WTC11 (cell line): ENCODE results near the gene DNAJC21. TPM values are rescaled to one million over a fixed set of nuclear protein-coding genes. Genes with fewer than 3 reads are reported as not detected.
"Not testable (repeated sequence)": the region's sequence is repeated elsewhere in the genome, so short reads cannot be mapped to it uniquely, and the experiment has no call there.

Experiments used
- ATAC-seq: fragments of 200-7000 bp; cut with Tn5 transposase; 2 replicates; pipeline ENCODE4 v1.10.0; 2021; ENCODE audit warnings: mild to moderate bottlenecking, moderate library complexity
- CTCF ChIA-PET: fragments of 300-600 bp; sonication (Branson Sonifier 250); formaldehyde crosslinking; loops from one replicate; lab custom pipeline; 2021; ENCODE audit warnings: antibody characterized with exemption; lab: Charles Lee
- POLR2A ChIA-PET: fragments of 350-600 bp; sonication (Branson Sonifier 250); formaldehyde crosslinking; loops from one replicate; lab custom pipeline; 2021; ENCODE audit warnings: antibody characterized with exemption; lab: Charles Lee
- DNase-seq: peaks from one replicate; pipeline ENCODE4 v3.0.0; 2021; ENCODE audit warnings: low spot score
- H3K27ac Mint-ChIP-seq: 2 replicates; pipeline ENCODE4 v1.8.0; 2021; ENCODE audit warnings: mixed read lengths
- H3K27me3 Mint-ChIP-seq: 2 replicates; pipeline ENCODE4 v1.8.0; 2021; ENCODE audit warnings: low read depth, mild to moderate bottlenecking, moderate library complexity, mixed read lengths
- H3K36me3 Mint-ChIP-seq: 2 replicates; pipeline ENCODE4 v1.8.0; 2021; ENCODE audit warnings: mixed read lengths
- H3K4me1 Mint-ChIP-seq: 2 replicates; pipeline ENCODE4 v1.8.0; 2022; ENCODE audit warnings: mixed read lengths
- H3K4me3 Mint-ChIP-seq: 2 replicates; pipeline ENCODE4 v1.8.0; 2021; ENCODE audit warnings: mild to moderate bottlenecking, moderate library complexity, mixed read lengths
- H3K9me3 Mint-ChIP-seq: 2 replicates; pipeline ENCODE4 v1.8.0; 2021; ENCODE audit warnings: mixed read lengths
- ETV6 ChIP-seq: sonication (generic); formaldehyde crosslinking; IDR thresholded peaks from 2 replicates; pipeline ENCODE4 v1.8.1; 2022; ENCODE audit warnings: mild to moderate bottlenecking, missing genetic modification reagents
- GABPB1 ChIP-seq: sonication (generic); formaldehyde crosslinking; IDR thresholded peaks from 2 replicates; pipeline ENCODE4 v1.8.1; 2023; ENCODE audit warnings: mild to moderate bottlenecking, missing genetic modification reagents
- GTF2I ChIP-seq: fragments of 250-450 bp; sonication (Bioruptor Pico); conservative IDR thresholded peaks from 2 replicates; pipeline ENCODE4 v1.4.0; 2021; ENCODE audit warnings: mild to moderate bottlenecking
- KAT7 ChIP-seq: sonication (generic); formaldehyde crosslinking; IDR thresholded peaks from 2 replicates; pipeline ENCODE4 v1.8.1; 2023; ENCODE audit warnings: missing genetic modification reagents, mild to moderate bottlenecking, borderline replicate concordance
- NFATC4 ChIP-seq: fragments of 250-450 bp; sonication (Bioruptor Pico); IDR thresholded peaks from 2 replicates; pipeline ENCODE4 v1.9.0; 2021; ENCODE audit warnings: mild to moderate bottlenecking
- SMAD3 ChIP-seq: sonication (generic); formaldehyde crosslinking; IDR thresholded peaks from 2 replicates; pipeline ENCODE4 v1.8.0; 2022; ENCODE audit warnings: missing genetic modification reagents, mild to moderate bottlenecking, borderline replicate concordance
- SMAD4 ChIP-seq: sonication (generic); formaldehyde crosslinking; IDR thresholded peaks from 2 replicates; pipeline ENCODE4 v1.8.0; 2022; ENCODE audit warnings: mild to moderate bottlenecking, missing genetic modification reagents
- SOX15 ChIP-seq: fragments of 250-450 bp; sonication (Bioruptor Pico); IDR thresholded peaks from 2 replicates; pipeline ENCODE4 v1.9.0; 2021; ENCODE audit warnings: mild to moderate bottlenecking
- SP1 ChIP-seq: sonication (generic); formaldehyde crosslinking; conservative IDR thresholded peaks from 2 replicates; pipeline ENCODE4 v1.8.1; 2022; ENCODE audit warnings: missing genetic modification reagents
- TEAD4 ChIP-seq: sonication (generic); formaldehyde crosslinking; IDR thresholded peaks from 2 replicates; pipeline ENCODE4 v1.8.0; 2022; ENCODE audit warnings: mild to moderate bottlenecking, missing genetic modification reagents
- ZNF121 ChIP-seq: sonication (generic); formaldehyde crosslinking; IDR thresholded peaks from 2 replicates; pipeline ENCODE4 v1.8.0; 2023; ENCODE audit warnings: missing genetic modification reagents
- ZNF138 ChIP-seq: sonication (generic); formaldehyde crosslinking; conservative IDR thresholded peaks from 2 replicates; pipeline ENCODE4 v1.8.1; 2022; ENCODE audit warnings: mild to moderate bottlenecking, moderate library complexity, missing genetic modification reagents
- ZNF232 ChIP-seq: sonication (generic); formaldehyde crosslinking; IDR thresholded peaks from 2 replicates; pipeline ENCODE4 v1.8.0; 2022; ENCODE audit warnings: mild to moderate bottlenecking, missing genetic modification reagents
- ZNF263 ChIP-seq: sonication (generic); formaldehyde crosslinking; IDR thresholded peaks from 2 replicates; pipeline ENCODE4 v1.8.1; 2022; ENCODE audit warnings: low read depth, mild to moderate bottlenecking, moderate library complexity, missing genetic modification reagents
- ZNF423 ChIP-seq: fragments of 250-450 bp; sonication (Bioruptor Pico); IDR thresholded peaks from 2 replicates; pipeline ENCODE4 v2.1.2; 2022; ENCODE audit warnings: mild to moderate bottlenecking, moderate library complexity
- total RNA-seq: library from RNA; stranded (reverse); gene quantifications from 3 replicates; pipeline ENCODE4 v1.2.3, GENCODE V29; 2021
- TF ChIP-seq, protein P1 (sequence below): sonication (generic); formaldehyde crosslinking; IDR thresholded peaks from 2 replicates; pipeline ENCODE4 v1.8.0; 2023; ENCODE audit warnings: mild to moderate bottlenecking, missing genetic modification reagents
- TF ChIP-seq, protein P2 (sequence below): sonication (generic); formaldehyde crosslinking; IDR thresholded peaks from 2 replicates; pipeline ENCODE4 v1.8.1; 2023; ENCODE audit warnings: mild to moderate bottlenecking, moderate library complexity, missing genetic modification reagents
- TF ChIP-seq, protein P3 (sequence below): sonication (generic); formaldehyde crosslinking; IDR thresholded peaks from 2 replicates; pipeline ENCODE4 v1.8.0; 2022; ENCODE audit warnings: mild to moderate bottlenecking, missing genetic modification reagents
- TF ChIP-seq, protein P4 (sequence below): sonication (generic); formaldehyde crosslinking; conservative IDR thresholded peaks from 2 replicates; pipeline ENCODE4 v1.8.1; 2022; ENCODE audit warnings: mild to moderate bottlenecking, missing genetic modification reagents
- TF ChIP-seq, protein P5 (sequence below): sonication (generic); formaldehyde crosslinking; IDR thresholded peaks from 2 replicates; pipeline ENCODE4 v1.8.0; 2023; ENCODE audit warnings: missing genetic modification reagents
- TF ChIP-seq, protein P6 (sequence below): sonication (generic); formaldehyde crosslinking; IDR thresholded peaks from 2 replicates; pipeline ENCODE4 v1.8.0; 2022; ENCODE audit warnings: mild to moderate bottlenecking, missing genetic modification reagents
- TF ChIP-seq, protein P7 (sequence below): sonication (generic); formaldehyde crosslinking; IDR thresholded peaks from 2 replicates; pipeline ENCODE4 v1.8.1; 2022; ENCODE audit warnings: low read depth, mild to moderate bottlenecking, moderate library complexity, missing genetic modification reagents, borderline replicate concordance

The DNAJC21 gene
- total RNA-seq, 1 experiment from 2014 or later, result 62.5 TPM

DNA sequence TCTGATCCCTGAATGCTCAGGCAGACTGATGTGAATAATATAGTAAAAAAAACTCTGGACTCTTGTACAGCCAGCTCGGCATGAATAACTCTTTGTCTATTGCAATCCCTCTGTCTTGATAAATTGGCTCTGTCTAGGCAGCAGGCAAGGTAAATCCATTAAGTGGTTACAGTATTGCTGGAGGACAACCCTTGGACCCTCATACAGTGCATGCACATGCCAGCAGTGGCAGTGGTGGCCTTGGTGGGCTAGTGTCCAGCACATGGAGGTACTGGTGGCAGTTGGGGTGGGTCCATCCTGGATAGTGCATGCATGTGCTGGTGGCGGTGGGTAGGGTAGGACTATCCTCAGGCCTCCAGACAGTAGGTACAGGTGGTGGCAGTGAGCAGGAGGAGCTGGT is 38.9 kb downstream of the DNAJC21 start (continued):
- TF ChIP-seq, protein P1, sequence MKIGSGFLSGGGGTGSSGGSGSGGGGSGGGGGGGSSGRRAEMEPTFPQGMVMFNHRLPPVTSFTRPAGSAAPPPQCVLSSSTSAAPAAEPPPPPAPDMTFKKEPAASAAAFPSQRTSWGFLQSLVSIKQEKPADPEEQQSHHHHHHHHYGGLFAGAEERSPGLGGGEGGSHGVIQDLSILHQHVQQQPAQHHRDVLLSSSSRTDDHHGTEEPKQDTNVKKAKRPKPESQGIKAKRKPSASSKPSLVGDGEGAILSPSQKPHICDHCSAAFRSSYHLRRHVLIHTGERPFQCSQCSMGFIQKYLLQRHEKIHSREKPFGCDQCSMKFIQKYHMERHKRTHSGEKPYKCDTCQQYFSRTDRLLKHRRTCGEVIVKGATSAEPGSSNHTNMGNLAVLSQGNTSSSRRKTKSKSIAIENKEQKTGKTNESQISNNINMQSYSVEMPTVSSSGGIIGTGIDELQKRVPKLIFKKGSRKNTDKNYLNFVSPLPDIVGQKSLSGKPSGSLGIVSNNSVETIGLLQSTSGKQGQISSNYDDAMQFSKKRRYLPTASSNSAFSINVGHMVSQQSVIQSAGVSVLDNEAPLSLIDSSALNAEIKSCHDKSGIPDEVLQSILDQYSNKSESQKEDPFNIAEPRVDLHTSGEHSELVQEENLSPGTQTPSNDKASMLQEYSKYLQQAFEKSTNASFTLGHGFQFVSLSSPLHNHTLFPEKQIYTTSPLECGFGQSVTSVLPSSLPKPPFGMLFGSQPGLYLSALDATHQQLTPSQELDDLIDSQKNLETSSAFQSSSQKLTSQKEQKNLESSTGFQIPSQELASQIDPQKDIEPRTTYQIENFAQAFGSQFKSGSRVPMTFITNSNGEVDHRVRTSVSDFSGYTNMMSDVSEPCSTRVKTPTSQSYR (CRISPR knock-in tag), result no peak
- no peak for TF ChIP-seq SOX15 (CRISPR knock-in tag)
- no peak for TF ChIP-seq SP1 (CRISPR knock-in tag)
- TF ChIP-seq ZNF263 (CRISPR knock-in tag), result no peak
- TF ChIP-seq ZNF232 (CRISPR knock-in tag), result no peak
- TF ChIP-seq, protein P2, sequence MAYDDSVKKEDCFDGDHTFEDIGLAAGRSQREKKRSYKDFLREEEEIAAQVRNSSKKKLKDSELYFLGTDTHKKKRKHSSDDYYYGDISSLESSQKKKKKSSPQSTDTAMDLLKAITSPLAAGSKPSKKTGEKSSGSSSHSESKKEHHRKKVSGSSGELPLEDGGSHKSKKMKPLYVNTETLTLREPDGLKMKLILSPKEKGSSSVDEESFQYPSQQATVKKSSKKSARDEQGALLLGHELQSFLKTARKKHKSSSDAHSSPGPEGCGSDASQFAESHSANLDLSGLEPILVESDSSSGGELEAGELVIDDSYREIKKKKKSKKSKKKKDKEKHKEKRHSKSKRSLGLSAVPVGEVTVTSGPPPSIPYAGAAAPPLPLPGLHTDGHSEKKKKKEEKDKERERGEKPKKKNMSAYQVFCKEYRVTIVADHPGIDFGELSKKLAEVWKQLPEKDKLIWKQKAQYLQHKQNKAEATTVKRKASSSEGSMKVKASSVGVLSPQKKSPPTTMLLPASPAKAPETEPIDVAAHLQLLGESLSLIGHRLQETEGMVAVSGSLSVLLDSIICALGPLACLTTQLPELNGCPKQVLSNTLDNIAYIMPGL, result no peak

DNA sequence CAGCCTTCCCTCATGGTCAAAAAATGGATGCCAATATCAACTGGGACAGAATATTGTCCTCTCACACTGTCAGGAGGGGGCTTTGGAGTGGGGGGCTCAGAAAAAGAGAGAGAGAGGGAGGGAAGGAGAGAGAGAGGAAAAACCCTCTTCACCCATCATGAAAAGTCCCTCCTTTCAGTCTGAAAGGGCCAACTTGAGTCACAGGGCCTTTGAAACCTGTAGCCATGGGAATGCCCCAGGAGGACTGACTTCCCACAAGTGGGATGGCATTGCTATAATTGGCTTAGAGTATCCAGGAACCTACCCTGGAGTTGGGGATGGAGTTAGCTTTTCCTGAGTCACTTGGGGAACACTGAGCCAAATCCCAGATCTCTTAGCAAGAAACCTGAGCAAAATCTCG is 41.2 kb downstream of the DNAJC21 start:
- CTCF ChIA-PET, result interaction anchor here (0.6 to 1.4 kb wide), 2 partner anchors 13 to 33 kb away, joined by 3 read pairs; no protein-coding TSS in a partner anchor
- Mint-ChIP-seq H3K9me3 (peaks cover 18% of the 10 kb centered on the region), H3K27me3 (no peaks in the 10 kb centered on the region), H3K4me3 (no peak overlapping the region), H3K4me1 (peaks cover under 1% of the 10 kb centered on the region), H3K36me3 (peaks cover 15% of the 10 kb centered on the region), H3K27ac (no peak overlapping the region)
- ATAC-seq (no peak), DNase-seq (no peak)
- TF ChIP-seq ZNF263 (CRISPR knock-in tag) (no peak), SOX15 (CRISPR knock-in tag) (no peak), GABPB1 (CRISPR knock-in tag) (no peak), ZNF138 (CRISPR knock-in tag) (no peak)
- TF ChIP-seq, protein P3, sequence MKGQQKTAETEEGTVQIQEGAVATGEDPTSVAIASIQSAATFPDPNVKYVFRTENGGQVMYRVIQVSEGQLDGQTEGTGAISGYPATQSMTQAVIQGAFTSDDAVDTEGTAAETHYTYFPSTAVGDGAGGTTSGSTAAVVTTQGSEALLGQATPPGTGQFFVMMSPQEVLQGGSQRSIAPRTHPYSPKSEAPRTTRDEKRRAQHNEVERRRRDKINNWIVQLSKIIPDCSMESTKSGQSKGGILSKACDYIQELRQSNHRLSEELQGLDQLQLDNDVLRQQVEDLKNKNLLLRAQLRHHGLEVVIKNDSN (CRISPR knock-in tag), result no peak
- TF ChIP-seq, protein P4, sequence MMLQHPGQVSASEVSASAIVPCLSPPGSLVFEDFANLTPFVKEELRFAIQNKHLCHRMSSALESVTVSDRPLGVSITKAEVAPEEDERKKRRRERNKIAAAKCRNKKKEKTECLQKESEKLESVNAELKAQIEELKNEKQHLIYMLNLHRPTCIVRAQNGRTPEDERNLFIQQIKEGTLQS (CRISPR knock-in tag), result no peak
- POLR2A ChIA-PET, result no interaction called here

DNA sequence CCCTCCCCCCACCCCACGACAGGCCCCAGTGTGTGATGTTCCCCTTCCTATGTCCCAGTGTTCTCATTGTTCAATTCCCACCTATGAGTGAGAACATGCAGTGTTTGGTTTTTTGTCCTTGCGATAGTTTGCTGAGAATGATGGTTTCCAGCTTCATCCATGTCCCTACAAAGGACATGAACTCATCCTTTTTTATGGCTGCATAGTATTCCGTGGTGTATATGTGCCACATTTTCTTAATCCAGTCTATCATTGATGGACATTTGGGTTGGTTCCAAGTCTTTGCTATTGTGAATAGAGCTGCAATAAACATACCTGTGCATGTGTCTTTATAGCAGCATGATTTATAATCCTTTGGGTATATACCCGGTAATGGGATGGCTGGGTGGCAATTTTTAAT is 42.3 kb downstream of the DNAJC21 start:
- ATAC-seq, H3K9me3 Mint-ChIP-seq, H3K4me1 Mint-ChIP-seq, H3K36me3 Mint-ChIP-seq, H3K27me3 Mint-ChIP-seq, POLR2A ChIA-PET, H3K27ac Mint-ChIP-seq, DNase-seq, H3K4me3 Mint-ChIP-seq, CTCF ChIA-PET: not testable (repeated sequence)

DNA sequence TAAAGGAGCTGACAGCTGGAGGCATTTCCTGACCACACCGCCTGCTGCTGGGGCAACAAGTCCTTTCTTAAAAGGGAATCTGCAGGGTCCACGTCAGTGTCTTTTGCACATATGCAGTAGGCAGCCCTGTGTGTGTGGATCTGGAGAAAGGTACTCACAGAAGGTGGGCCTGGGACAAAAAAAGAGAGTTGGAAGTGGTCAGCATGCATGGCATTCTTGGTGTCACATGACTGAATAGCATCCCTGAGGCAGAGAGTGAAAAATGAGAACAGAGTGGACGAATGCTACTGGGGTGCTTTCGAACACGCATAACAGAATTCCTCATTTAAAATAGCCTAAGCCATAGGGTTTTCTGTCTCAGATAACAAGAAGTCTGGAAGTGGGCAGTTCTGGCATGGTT is 47.0 kb downstream of the DNAJC21 start:
- ChIA-PET CTCF (no interaction called here), POLR2A (no interaction called here)
- Mint-ChIP-seq H3K4me1 (peaks cover 8% of the 10 kb centered on the region), H3K36me3 (peaks cover 8% of the 10 kb centered on the region), H3K4me3 (no peak overlapping the region), H3K27ac (no peak overlapping the region), H3K9me3 (peaks cover 21% of the 10 kb centered on the region), H3K27me3 (no peaks in the 10 kb centered on the region)
- DNase-seq (no peak), ATAC-seq (peak; percentile 47)
- TF ChIP-seq NFATC4 (CRISPR knock-in tag) (no peak), SMAD4 (no peak), SP1 (CRISPR knock-in tag) (no peak), ETV6 (no peak), SMAD3 (CRISPR knock-in tag) (no peak), ZNF138 (CRISPR knock-in tag) (no peak), ZNF121 (no peak), TEAD4 (CRISPR knock-in tag) (no peak), KAT7 (CRISPR knock-in tag) (no peak), GTF2I (CRISPR knock-in tag) (no peak), ZNF423 (no peak)
- TF ChIP-seq, protein P5, sequence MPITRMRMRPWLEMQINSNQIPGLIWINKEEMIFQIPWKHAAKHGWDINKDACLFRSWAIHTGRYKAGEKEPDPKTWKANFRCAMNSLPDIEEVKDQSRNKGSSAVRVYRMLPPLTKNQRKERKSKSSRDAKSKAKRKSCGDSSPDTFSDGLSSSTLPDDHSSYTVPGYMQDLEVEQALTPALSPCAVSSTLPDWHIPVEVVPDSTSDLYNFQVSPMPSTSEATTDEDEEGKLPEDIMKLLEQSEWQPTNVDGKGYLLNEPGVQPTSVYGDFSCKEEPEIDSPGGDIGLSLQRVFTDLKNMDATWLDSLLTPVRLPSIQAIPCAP (CRISPR knock-in tag), result no peak
- TF ChIP-seq, protein P2, result no peak
- TF ChIP-seq, protein P6, sequence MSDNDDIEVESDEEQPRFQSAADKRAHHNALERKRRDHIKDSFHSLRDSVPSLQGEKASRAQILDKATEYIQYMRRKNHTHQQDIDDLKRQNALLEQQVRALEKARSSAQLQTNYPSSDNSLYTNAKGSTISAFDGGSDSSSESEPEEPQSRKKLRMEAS, result no peak
- TF ChIP-seq, protein P7, sequence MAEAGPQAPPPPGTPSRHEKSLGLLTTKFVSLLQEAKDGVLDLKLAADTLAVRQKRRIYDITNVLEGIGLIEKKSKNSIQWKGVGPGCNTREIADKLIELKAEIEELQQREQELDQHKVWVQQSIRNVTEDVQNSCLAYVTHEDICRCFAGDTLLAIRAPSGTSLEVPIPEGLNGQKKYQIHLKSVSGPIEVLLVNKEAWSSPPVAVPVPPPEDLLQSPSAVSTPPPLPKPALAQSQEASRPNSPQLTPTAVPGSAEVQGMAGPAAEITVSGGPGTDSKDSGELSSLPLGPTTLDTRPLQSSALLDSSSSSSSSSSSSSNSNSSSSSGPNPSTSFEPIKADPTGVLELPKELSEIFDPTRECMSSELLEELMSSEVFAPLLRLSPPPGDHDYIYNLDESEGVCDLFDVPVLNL (CRISPR knock-in tag), result no peak
